ENCODE measurements around the gene TRAIP. TPM values are rescaled to one million over a fixed set of nuclear protein-coding genes. Genes with fewer than 3 reads are reported as not detected.

TRAIP gene
- total RNA-seq, 4 donors from 2014 or later = 1.5 to 17.4 (median 4.0) TPM

GRCh38 chr3:49802719-49803464 is 53.5 kb downstream of the TRAIP start, which contains the start of gene INKA1:
Gene INKA1 (plus strand): TSS chr3:49803261. CDS start chr3:49803393, 132 bp downstream.
- intact Hi-C loops (cut with DNase I; ENCODE audit: low total_unique reads) = loop anchor here (2.0 kb wide), 1 partner anchor 36 kb away; no protein-coding TSS in a partner anchor
- Histone ChIP-seq H3K27ac (peak within 1 kb of the TSS; percentile 92 to 94), H3K36me3 (no peaks in the 10 kb centered on the region), H3K9me3 (no peaks in the 10 kb centered on the region), H3K27me3 (no peaks in the 10 kb centered on the region), H3K4me1 (peaks cover 0 to 32% of the 10 kb centered on the region in 2 donors), H3K4me3 (peak within 1 kb of the TSS; percentile 72 to 84)
- TF ChIP-seq CTCF (IDR thresholded peaks at IDR 0.05) (peak; percentile 84 to 96 (median 91)), POLR2A (IDR thresholded peaks at IDR 0.05) (peak; percentile 69 to 77)
- DNase-seq = peak; percentile 90 to 91

GRCh38 chr3:49801160-49801559 is 55.2 kb downstream of the TRAIP start:
- intact Hi-C loops (cut with DNase I; ENCODE audit: low total_unique reads) = no loop called here
- Histone ChIP-seq H3K27me3 (no peaks in the 10 kb centered on the region), H3K9me3 (no peaks in the 10 kb centered on the region), H3K27ac (no peak overlapping the region), H3K4me1 (peaks cover 0 to 26% of the 10 kb centered on the region in 2 donors), H3K36me3 (no peaks in the 10 kb centered on the region), H3K4me3 (no peak overlapping the region)
- no peak for DNase-seq
- no peak for TF ChIP-seq POLR2A (IDR thresholded peaks at IDR 0.05)
- TF ChIP-seq CTCF (IDR thresholded peaks at IDR 0.05) = no peak

- Histone ChIP-seq H3K4me1 (peaks cover 0 to 12% of the 10 kb centered on the region in 2 donors), H3K27me3 (no peaks in the 10 kb centered on the region), H3K36me3 (no peaks in the 10 kb centered on the region), H3K27ac (no peak within 1 kb of the TSS), H3K4me3 (no peak within 1 kb of the TSS), H3K9me3 (no peaks in the 10 kb centered on the region)
- DNase-seq = no peak
- TF ChIP-seq POLR2A (IDR thresholded peaks at IDR 0.05) (no peak), CTCF (IDR thresholded peaks at IDR 0.05) (no peak)
- intact Hi-C loops (cut with DNase I; ENCODE audit: low total_unique reads) = no loop called here
Measured at GRCh38 chr3:49799761-49800160, 56.6 kb downstream of the TRAIP start, which contains the start of gene CDHR4. Gene CDHR4 (minus strand): TSS chr3:49799873. CDS start chr3:49799812, 61 bp downstream.

- H3K27me3 ChIP-seq = no peaks in the 10 kb centered on the region
- no peak for TF ChIP-seq CTCF (IDR thresholded peaks at IDR 0.05)
- no peak for TF ChIP-seq POLR2A (IDR thresholded peaks at IDR 0.05)
- H3K9me3 ChIP-seq = no peaks in the 10 kb centered on the region
- intact Hi-C loops (cut with DNase I; ENCODE audit: low total_unique reads) = no loop called here
- no peaks in the 10 kb centered on the region for H3K36me3 ChIP-seq
- peaks cover 0 to 6% of the 10 kb centered on the region in 2 donors for H3K4me1 ChIP-seq
- no peak overlapping the region for H3K4me3 ChIP-seq
- no peak overlapping the region for H3K27ac ChIP-seq
- DNase-seq = no peak
Measured at GRCh38 chr3:49799105-49799504, 57.3 kb downstream of the TRAIP start.
